GM03348 (cell line): ENCODE data around the gene CCL27.

ENCODE experiments used
- DNase-seq: peaks from one replicate; pipeline ENCODE4 v3.0.0; 2012; ENCODE audit warnings: low spot score

The CCL27 gene

GRCh38 chr9:34684816-34685215 lies 22.4 kb upstream of the CCL27 start:
- no peak for DNase-seq

- no peak for DNase-seq
These were observed 21.7 kb upstream of the CCL27 start for GRCh38 chr9:34684145-34684544.

GRCh38 chr9:34675869-34676268 lies 13.4 kb upstream of the CCL27 start:
- DNase-seq = peak; percentile 33

- DNase-seq = peak; percentile 84
These were observed 12.7 kb upstream of the CCL27 start for GRCh38 chr9:34675048-34675714.

- DNase-seq = no peak
These were observed 12.0 kb upstream of the CCL27 start for GRCh38 chr9:34674440-34674839.

- no peak for DNase-seq
These were observed 8.8 kb upstream of the CCL27 start for GRCh38 chr9:34671307-34671706.

GRCh38 chr9:34669809-34670562 lies 7.5 kb upstream of the CCL27 start:
- no peak for DNase-seq

- peak; percentile 97 for DNase-seq
These were observed 3.2 kb upstream of the CCL27 start for GRCh38 chr9:34665381-34666250.

- DNase-seq = no peak
These were observed 2.6 kb upstream of the CCL27 start for GRCh38 chr9:34665067-34665380.

GRCh38 chr9:34664281-34665066 lies 2.0 kb upstream of the CCL27 start:
- DNase-seq = peak; percentile 84

GRCh38 chr9:34663303-34663605 lies 797 bp upstream of the CCL27 start:
- DNase-seq = no peak

- DNase-seq = no peak
These were observed 2.7 kb downstream of the CCL27 start for GRCh38 chr9:34659592-34660253.

GRCh38 chr9:34658461-34658860 lies 4.0 kb downstream of the CCL27 start:
- no peak for DNase-seq

GRCh38 chr9:34656992-34657391 lies 5.5 kb downstream of the CCL27 start:
- DNase-seq = no peak

GRCh38 chr9:34655394-34655793 lies 7.1 kb downstream of the CCL27 start:
- DNase-seq = no peak

- DNase-seq = peak; percentile 88
These were observed 8.0 kb downstream of the CCL27 start for GRCh38 chr9:34654323-34655051.

- peak; percentile 52 for DNase-seq
These were observed 9.0 kb downstream of the CCL27 start for GRCh38 chr9:34653151-34654072.

- peak; percentile 25 for DNase-seq
These were observed 9.9 kb downstream of the CCL27 start for GRCh38 chr9:34652602-34653000.

- DNase-seq = peak; percentile 97
These were observed 10.4 kb downstream of the CCL27 start, which contains the start of gene IL11RA for GRCh38 chr9:34651876-34652601. TSS of gene IL11RA (plus strand) at chr9:34652185. CDS start at chr9:34655218, 3,033 bp downstream.
